HEK293T (cell line): Measurements from ENCODE around the gene ADAD2.

Experiments
- ARNT ChIP-seq: fragments of 450-650 bp; IDR thresholded peaks from 2 replicates; pipeline ENCODE4 v1.6.1; 2017; ENCODE audit warnings: mild to moderate bottlenecking
- BHLHE40 ChIP-seq: fragments of 450-650 bp; IDR thresholded peaks from 2 replicates; pipeline ENCODE4 v1.6.1; 2016; ENCODE audit warnings: mild to moderate bottlenecking, moderate library complexity, borderline replicate concordance
- CTBP1 ChIP-seq: fragments of 450-650 bp; IDR thresholded peaks from 2 replicates; pipeline ENCODE4 v1.6.1; 2016; ENCODE audit warnings: borderline replicate concordance
- ELF4 ChIP-seq: fragments of 450-650 bp; IDR thresholded peaks from 2 replicates; pipeline ENCODE4 v1.6.1; 2017; ENCODE audit warnings: antibody characterized with exemption
- FOXA1 ChIP-seq: fragments of 450-650 bp; IDR thresholded peaks from 2 replicates; pipeline ENCODE4 v1.6.1; 2016; ENCODE audit warnings: mild to moderate bottlenecking
- FOXM1 ChIP-seq: fragments of 450-650 bp; IDR thresholded peaks from 2 replicates; pipeline ENCODE4 v1.6.1; 2017; ENCODE audit warnings: mild to moderate bottlenecking, borderline replicate concordance
- NFRKB ChIP-seq: fragments of 450-650 bp; IDR thresholded peaks from 2 replicates; pipeline ENCODE4 v1.6.1; 2016; ENCODE audit warnings: mild to moderate bottlenecking, moderate library complexity
- SP1 ChIP-seq: fragments of 450-650 bp; IDR thresholded peaks from 2 replicates; pipeline ENCODE4 v1.6.1; 2017

DNA sequence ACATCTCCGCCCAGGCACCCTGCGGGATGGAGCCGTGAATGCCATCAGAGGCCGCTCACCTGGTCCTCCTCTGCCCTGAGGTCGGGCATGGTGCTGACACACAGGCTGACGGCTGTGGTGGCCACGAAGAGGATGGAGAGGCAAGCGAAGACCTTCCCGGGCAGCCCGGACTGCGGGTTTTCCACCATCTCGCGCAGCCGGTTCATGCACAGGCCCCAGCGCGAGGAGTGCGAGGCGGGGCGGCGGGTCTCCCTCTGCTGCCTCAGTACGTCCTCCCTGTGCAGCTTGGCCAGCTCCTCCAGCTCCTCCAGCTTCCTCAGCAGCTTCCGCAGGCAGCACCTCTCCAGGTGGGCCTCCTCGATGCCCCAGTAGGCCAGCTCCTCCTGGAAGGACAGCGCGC, 45.7 kb downstream of the ADAD2 start:
- TF ChIP-seq SP1 = no peak
- TF ChIP-seq FOXM1 = no peak
- TF ChIP-seq BHLHE40 = no peak
- TF ChIP-seq ELF4 = no peak
- no peak for TF ChIP-seq CTBP1
- no peak for TF ChIP-seq NFRKB
- TF ChIP-seq ARNT = no peak
- no peak for TF ChIP-seq FOXA1
